Measurements from ENCODE around the gene SLC8A1. TPM values are rescaled to one million over a fixed set of nuclear protein-coding genes. Genes with fewer than 3 reads are reported as not detected.

SLC8A1 gene
- total and polyA plus RNA-seq, 2 of the 13 experiments (the other 11 are each of a cell fraction or from before 2014, with no cell fraction given) = not detected

- in situ Hi-C loops (cut with HindIII; ENCODE audit: extremely low pct_ligation_motif_present, low pct_unique_long_range_greater_than_20kb) (no loop called here), intact Hi-C loops (cut with micrococcal nuclease; ENCODE audit: unreplicated experiment) (no loop called here)
- Histone ChIP-seq H3K27me3 (ENCODE audit: control insufficient read depth in 1 of 2, insufficient read depth in 2 of 2, low read length in 2 of 2) (no peaks in the 10 kb centered on the region), H2AFZ (ENCODE audit: low read length) (no peak overlapping the region), H3K9me3 (ENCODE audit: low read length) (no peaks in the 10 kb centered on the region), H3K4me2 (ENCODE audit: low read depth, low read length) (no peak overlapping the region), H3K36me3 (replicated peaks in 1 of 2; ENCODE audit: control insufficient read depth in 1 of 2, insufficient read depth in 2 of 2, low read length in 2 of 2) (no peaks in the 10 kb centered on the region), H4K20me1 (ENCODE audit: insufficient read depth, low read length) (no peaks in the 10 kb centered on the region), H3K27ac (ENCODE audit: extremely low read length, insufficient read depth, low read length) (no peak overlapping the region), H3K9ac (ENCODE audit: insufficient read depth, low read depth, low read length) (no peak overlapping the region), H3K79me2 (ENCODE audit: insufficient read depth, low read length) (no peaks in the 10 kb centered on the region), H3K4me3 (replicated peaks in 1 of 3; ENCODE audit: insufficient read depth in 1 of 3, low read depth in 2 of 3, low read length in 3 of 3) (no peak overlapping the region), H3K4me1 (ENCODE audit: insufficient read depth, low read length) (no peaks in the 10 kb centered on the region)
- ChIA-PET POLR2A (no interaction called here), CTCF (ENCODE audit: low intra/inter-chr PET ratio, low total read pairs) (no interaction called here)
- no peak for ATAC-seq
- no peak for FAIRE-seq
- no TSS peak for BruUV-seq (replicated peaks)
- DNase-seq (ENCODE audit: low spot score) = no peak
- 6% methylated on average over 7 of the region's 7 CpGs for WGBS (ENCODE audit: low lambda C conversion rate)
- TF ChIP-seq ZNF557 (CRISPR knock-in tag; IDR thresholded peaks at IDR 0.05) (no peak), MXD4 (CRISPR knock-in tag; IDR thresholded peaks at IDR 0.05) (no peak), KLF9 (CRISPR knock-in tag; IDR thresholded peaks at IDR 0.05; ENCODE audit: low read depth) (no peak), PHF8 (CRISPR knock-in tag; IDR thresholded peaks at IDR 0.05) (no peak), ZBTB2 (CRISPR knock-in tag; IDR thresholded peaks at IDR 0.05; ENCODE audit: low read depth) (no peak), CBX2 (IDR thresholded peaks at IDR 0.05; ENCODE audit: low read depth, low read length) (no peak), CBX2 (CRISPR knock-in tag; IDR thresholded peaks at IDR 0.05; ENCODE audit: low read depth) (no peak), ARNT (IDR thresholded peaks at IDR 0.05) (no peak), ZNF652 (CRISPR knock-in tag; IDR thresholded peaks at IDR 0.05; ENCODE audit: borderline replicate concordance, low read depth) (no peak), ZNF224 (CRISPR knock-in tag; IDR thresholded peaks at IDR 0.05) (no peak), ZNF234 (CRISPR knock-in tag; conservative IDR thresholded peaks at IDR 0.05) (no peak), SNRNP70 (IDR thresholded peaks at IDR 0.05; ENCODE audit: low read depth, low read length) (no peak), GATAD2A (CRISPR knock-in tag; IDR thresholded peaks at IDR 0.05) (no peak), ZNF503 (CRISPR knock-in tag; IDR thresholded peaks at IDR 0.05) (no peak), TFDP2 (CRISPR knock-in tag; IDR thresholded peaks at IDR 0.05) (no peak), PHF21A (CRISPR knock-in tag; IDR thresholded peaks at IDR 0.05) (no peak)
Observed at GRCh38 chr2:40352703-40353099, 99.2 kb downstream of the SLC8A1 start.
